Activated CD8-positive, alpha-beta memory T cell treated with anti-CD3 and anti-CD28 coated beads, Interleukin-2, amount 50 U/mL, for 24 hours (primary cell): ENCODE results near the gene PALD1.

Experiments used
- DNase-seq: peaks from one replicate; pipeline ENCODE4 v3.0.0-alpha.2; 2020; ENCODE audit errors: extremely low read depth

PALD1 gene

DNA sequence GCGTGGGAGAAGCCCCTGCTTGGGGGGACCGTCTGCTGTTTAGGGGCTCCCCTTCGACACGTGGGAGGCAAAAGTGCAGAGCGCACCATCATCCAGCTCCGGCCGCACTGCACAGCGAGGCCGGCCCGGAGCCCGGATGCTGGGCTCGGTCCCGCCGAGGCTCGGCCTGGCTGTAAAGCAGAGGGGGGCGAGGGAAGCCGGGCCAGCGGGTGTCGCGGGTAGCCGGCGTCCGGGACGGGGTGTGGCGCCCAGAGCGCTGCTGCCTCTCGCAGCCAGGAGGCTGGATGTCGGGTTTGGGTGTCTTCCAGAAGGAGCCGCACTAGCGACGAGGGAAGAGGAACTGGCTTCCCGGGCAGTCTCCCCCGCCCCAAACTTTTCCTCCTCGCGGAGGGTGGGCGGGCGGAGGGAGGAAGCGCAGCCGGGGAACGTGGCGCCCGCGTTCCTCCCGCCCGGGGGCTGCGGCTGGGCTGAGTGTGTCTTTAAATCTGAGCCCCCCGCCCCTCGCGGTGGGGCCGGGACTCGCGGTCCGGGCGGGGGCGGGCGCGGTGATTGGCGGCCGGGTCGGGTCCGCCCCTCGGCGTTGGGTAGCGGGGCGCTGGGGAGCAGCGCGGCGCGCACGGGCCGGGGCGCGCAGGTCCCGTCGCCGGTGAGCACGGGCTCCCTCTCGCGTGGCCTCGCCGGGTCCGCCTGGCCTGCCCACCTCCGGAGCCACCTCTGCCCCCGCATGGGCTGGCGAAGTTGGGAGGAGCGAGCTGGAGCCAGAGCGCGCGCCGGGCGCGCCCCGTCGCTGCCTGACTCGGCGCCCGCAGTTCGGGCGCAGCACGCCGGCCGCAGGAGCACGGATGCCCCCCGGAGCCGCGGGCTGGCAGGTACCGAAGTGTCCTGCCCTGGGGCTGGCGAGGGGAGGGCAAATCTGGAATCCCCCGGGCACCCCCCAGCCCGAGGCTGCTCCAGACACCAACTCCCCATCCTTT is at the start of gene PALD1:
TSS of gene PALD1 (plus strand) at position 577 of the 974 bp plus-strand sequence. CDS start 47,185 bp downstream, outside the sequence.
- DNase-seq = no peak

DNA sequence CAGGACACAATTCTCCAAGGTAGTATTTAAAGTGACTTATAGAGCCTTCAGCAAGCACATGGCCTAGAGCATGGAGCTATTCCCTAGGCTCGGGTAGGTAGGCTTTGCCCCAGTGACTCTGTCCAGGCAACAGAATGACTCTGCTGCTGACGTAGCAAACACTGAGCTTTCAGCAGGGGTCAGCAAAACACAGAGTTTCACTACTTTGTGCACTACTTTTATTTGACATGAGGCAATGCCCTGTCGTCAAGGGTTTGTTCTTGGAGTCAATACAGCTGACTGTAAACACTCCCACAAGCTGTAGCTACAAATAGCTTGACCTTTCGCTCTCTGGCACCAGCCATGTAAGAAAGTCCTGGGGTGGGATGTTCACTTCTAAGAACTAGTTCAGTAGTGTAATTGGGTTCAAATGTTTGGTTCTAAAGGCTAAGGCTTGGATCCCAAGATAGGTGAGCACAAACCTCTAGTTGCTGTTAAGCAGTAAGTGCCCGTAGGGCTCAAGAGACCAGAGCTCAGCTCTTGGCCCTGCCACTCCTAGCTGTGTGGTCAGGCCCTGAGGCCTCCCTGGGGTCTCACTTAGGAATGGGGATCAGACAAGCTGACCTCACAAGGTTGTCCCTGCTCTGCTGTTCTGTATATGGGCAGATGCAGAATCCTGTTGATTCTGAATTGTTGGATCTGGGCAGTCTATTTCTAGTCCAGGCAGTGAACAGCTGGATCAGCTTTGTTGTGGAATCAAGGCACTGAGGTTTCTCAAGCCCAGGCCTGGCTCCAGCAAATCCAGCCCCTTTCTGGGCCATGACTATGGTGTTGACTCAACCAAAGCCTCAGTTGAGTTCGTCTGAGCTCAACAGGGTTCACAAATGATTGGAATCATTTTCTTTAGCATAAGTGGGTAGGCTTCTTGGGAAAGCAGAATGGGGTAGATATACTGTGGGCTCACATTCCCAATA is 47.8 kb upstream of the PALD1 start:
- no peak for DNase-seq

DNA sequence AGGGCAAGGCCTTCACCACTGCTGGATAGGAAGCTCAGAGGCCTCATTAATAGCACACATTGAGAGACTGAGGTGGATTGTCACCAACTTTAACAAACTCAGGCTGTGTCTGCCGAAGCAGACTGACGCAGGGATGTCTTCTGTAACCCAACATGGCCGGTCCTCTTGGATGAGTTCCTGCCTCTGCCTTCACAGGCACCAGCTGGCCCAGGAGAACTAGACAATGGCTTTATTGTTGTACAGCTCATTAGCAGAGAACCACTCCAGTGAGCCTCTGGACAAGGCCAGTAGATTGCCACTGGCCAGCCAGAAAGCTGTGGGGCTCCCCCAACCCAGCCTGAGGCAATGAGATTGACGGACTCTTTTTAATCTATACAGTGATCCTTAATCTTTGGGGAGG is 46.5 kb upstream of the PALD1 start:
- DNase-seq = no peak

GRCh38 chr10:70432561-70433263 is 45.9 kb upstream of the PALD1 start:
- DNase-seq = no peak

- no peak for DNase-seq
Observed at GRCh38 chr10:70433581-70434280, 44.8 kb upstream of the PALD1 start.

DNA sequence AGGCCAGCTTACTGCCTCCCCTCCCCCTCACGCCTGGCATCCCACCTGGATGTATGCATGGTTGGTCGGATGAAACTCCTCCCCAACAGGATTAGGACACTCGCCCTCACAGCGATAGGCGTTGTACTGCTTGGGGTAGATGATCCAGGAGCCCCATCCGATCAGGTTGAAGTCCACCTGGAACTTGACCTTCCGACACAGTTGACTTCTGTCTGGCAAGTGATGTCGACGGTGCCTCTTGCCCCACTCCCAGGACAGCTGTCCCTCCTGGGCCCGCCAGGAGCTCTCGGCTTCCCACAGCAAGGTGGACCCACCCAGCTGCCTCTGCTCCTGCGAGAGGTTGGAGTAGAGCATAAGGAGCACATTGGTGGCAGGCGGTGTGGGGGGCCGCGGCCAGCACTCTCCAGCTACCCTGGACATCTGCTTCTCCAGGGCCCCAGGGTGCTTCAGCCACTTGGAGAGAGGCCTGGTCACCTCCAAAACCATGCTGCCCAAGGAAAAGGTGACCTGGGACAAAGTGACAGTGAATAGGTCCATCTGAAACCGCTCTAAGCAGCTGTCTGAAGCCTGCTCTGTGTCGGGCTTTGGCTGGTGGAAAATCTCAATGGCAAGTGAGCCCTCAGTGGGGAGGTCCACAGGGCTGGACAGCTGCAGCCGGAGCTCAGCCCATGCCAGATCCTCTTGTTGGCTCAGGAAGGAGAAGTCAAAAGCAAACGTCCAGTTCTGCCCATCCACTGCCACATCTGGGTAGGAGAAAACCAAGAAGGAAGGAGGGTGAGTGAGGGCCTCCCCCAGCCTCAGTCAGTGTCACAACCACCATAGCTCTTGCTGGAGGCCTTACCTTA is 43.1 kb upstream of the PALD1 start:
- DNase-seq = no peak

- no peak for DNase-seq
Observed at GRCh38 chr10:70437721-70438120, 40.8 kb upstream of the PALD1 start.

GRCh38 chr10:70440296-70441160 is 38.0 kb upstream of the PALD1 start:
- DNase-seq = no peak

- no peak for DNase-seq
Observed at GRCh38 chr10:70441161-70441894, 37.2 kb upstream of the PALD1 start, which contains the start of gene NODAL. Gene NODAL (minus strand): TSS chr10:70441681. CDS start chr10:70441667, 14 bp downstream.

GRCh38 chr10:70441895-70442309 is 36.7 kb upstream of the PALD1 start:
- no peak for DNase-seq

DNA sequence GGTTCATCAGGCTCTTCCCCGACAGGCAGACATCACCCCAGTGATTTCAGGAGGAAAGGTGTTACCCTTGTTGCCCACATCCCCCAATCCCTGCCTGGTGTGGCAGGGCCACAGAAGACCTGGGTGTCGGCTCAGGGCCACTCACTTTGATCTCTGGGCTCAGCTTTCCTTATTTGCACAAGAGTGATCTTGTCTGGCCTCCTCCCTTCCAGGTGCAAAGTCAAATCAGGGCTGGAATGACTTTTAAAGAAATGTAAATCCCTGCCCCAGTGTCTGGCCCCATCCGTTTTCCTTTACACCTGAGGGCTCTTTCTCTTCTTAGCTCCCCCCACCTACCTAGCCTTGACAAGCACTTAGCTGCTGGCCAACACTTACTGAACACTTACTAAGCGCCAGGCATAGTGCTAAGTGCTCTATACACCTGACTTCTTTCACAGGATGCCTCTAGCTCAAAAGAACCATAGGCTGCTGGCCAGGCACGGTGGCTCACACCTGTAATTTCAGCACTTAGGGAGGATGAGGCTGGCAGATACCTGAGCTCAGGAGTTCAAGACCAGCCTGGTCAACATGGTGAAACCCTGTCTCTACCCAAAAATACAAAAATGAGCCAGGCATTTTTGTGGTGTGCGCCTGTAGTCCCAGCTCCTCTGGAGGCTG is 36.1 kb upstream of the PALD1 start:
- DNase-seq = no peak

DNA sequence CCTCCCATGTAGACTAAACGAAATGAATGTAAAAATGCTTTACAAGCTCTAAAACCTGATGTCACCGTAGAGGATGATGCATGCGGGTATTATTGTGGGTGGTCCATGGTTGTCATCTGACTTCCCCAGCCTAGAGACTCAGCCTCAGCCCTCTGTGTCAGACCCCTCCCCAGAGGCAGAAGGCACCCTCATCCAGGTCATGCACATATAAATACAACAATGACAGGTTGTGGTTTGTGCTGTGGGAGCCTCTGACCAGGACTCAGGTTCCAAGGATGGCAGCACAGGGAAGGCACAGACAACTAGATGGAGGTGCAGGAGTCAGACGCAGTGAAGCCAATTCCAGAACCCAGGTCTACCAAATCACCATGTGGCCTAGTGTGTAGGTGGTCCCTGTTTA is 33.8 kb upstream of the PALD1 start:
- no peak for DNase-seq

GRCh38 chr10:70445718-70446657 is 32.6 kb upstream of the PALD1 start:
- no peak for DNase-seq

DNA sequence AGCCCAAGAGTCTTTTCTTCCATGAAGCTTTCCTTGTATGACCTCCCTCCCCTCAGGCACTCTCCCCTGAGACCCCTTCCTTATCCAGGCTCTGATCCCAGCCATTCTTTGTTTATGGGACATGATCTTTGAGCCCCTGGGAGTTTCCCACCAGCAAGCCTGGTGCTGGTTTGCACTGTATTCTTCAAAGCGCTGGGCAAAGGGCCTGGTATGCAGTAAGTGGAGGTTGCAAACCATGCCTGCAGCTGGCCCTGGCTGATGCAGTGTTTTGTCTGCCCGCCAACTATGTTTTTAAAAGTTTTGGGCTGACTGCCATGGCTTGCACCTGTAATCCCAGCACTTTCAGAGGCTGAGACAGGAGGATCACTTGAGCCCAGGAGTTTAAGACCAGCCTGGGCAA is 30.3 kb upstream of the PALD1 start:
- DNase-seq = no peak

DNA sequence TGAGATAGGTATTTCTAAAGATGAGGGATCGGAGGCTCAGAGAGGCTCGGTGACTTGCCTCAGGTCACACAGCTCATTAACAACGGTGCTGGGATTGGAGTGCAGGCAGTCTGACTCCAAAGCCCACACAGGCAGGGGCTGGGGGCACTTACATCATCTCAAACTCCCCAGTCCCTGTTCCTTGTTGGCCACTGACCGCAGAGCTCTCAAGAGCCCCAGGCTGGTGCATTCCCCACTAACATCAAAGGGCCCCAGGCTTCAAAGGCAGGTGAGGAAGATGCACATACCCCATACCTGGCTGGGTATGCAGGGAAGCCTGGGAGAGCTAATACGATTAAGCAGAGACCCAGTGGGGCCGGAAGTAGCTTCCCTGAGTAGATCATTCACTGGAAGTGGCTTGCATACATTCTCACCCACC is 23.3 kb upstream of the PALD1 start:
- no peak for DNase-seq

- no peak for DNase-seq
Observed at GRCh38 chr10:70456164-70456563, 22.4 kb upstream of the PALD1 start.
